ENCODE data around the gene GPHB5. TPM values are rescaled to one million over a fixed set of nuclear protein-coding genes. Genes with fewer than 3 reads are reported as not detected.

GPHB5 gene
- total RNA-seq (2014; rRNA removed; shearing (Covaris generic); ENCODE audit: low replicate concordance) = not detected in 2 replicates

GRCh38 chr14:63318835-63319234, at the start of gene GPHB5:
Gene GPHB5, minus strand, starts transcription at chr14:63318935. Its CDS starts 1,086 bp downstream, at chr14:63317849.
- no peaks in the 10 kb centered on the region for H3K36me3 ChIP-seq (ENCODE audit: insufficient read depth, low read length)
- DNase-seq = no peak
- no peaks in the 10 kb centered on the region for H3K4me1 ChIP-seq (ENCODE audit: low read length)
- H3K4me3 ChIP-seq (ENCODE audit: low read length) = no peak within 1 kb of the TSS
- H3K27me3 ChIP-seq (ENCODE audit: low read length) = no peaks in the 10 kb centered on the region; the same call in 1 of the 2 replicates
- H4K20me1 ChIP-seq (ENCODE audit: insufficient read depth, low read depth, low read length) = no peaks in the 10 kb centered on the region
- H2AFZ ChIP-seq (ENCODE audit: low read length) = no peak within 1 kb of the TSS
- H3K9me2 ChIP-seq (replicated peaks; ENCODE audit: insufficient read depth, low read length) = no peaks in the 10 kb centered on the region
- no peaks in the 10 kb centered on the region for H3K9me3 ChIP-seq (ENCODE audit: low read length)
- H3K4me2 ChIP-seq (ENCODE audit: low read depth, low read length, poor library complexity, severe bottlenecking) = no peak within 1 kb of the TSS
- H3K9ac ChIP-seq (ENCODE audit: low read length) = no peak within 1 kb of the TSS
- no peak within 1 kb of the TSS for H3K27ac ChIP-seq (ENCODE audit: low read length)
- no peaks in the 10 kb centered on the region for H3K79me2 ChIP-seq (ENCODE audit: low read length)

GRCh38 chr14:63367742-63368364, 49.1 kb upstream of the GPHB5 start:
- Histone ChIP-seq H3K4me2 (ENCODE audit: low read depth, low read length, poor library complexity, severe bottlenecking) (no peak overlapping the region), H3K36me3 (ENCODE audit: insufficient read depth, low read length) (peaks cover 7% of the 10 kb centered on the region; the same call in 1 of the 2 replicates), H3K27ac (ENCODE audit: low read length) (no peak overlapping the region), H3K9me3 (ENCODE audit: low read length) (peaks cover 4% of the 10 kb centered on the region; the same call in 1 of the 2 replicates), H3K9me2 (replicated peaks; ENCODE audit: insufficient read depth, low read length) (no peaks in the 10 kb centered on the region), H3K4me3 (ENCODE audit: low read length) (no peak overlapping the region), H2AFZ (ENCODE audit: low read length) (no peak overlapping the region), H3K9ac (ENCODE audit: low read length) (no peak overlapping the region), H3K27me3 (ENCODE audit: low read length) (no peaks in the 10 kb centered on the region), H3K79me2 (ENCODE audit: low read length) (no peaks in the 10 kb centered on the region), H4K20me1 (ENCODE audit: insufficient read depth, low read depth, low read length) (no peaks in the 10 kb centered on the region), H3K4me1 (ENCODE audit: low read length) (no peaks in the 10 kb centered on the region)
- DNase-seq = no peak

DNA sequence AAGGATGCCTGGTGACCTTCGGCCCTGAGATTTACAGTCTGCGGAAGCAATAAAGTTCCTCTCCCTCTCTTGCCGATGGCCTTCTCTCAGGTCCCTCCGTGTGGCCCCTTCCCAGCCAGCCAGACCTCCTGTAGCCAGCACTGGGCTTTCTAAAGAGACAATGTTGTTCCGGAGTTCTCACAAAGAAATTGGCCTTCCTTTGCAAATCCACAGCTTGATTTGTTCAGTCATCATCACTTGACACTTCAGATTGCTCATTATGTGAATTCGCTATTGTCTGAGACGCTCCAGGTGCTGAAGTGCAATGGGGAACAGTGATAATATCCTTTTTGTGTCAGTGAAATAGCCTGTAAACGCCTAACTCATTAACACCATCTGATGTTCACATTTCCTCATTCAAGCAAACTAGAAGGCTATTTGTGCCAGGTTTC, 43.7 kb upstream of the GPHB5 start:
- H2AFZ ChIP-seq (ENCODE audit: low read length) = no peak overlapping the region
- no peaks in the 10 kb centered on the region for H3K9me3 ChIP-seq (ENCODE audit: low read length)
- H3K36me3 ChIP-seq (ENCODE audit: insufficient read depth, low read length) = no peaks in the 10 kb centered on the region
- H3K4me3 ChIP-seq (ENCODE audit: low read length) = no peak overlapping the region
- no peaks in the 10 kb centered on the region for H4K20me1 ChIP-seq (ENCODE audit: insufficient read depth, low read depth, low read length)
- H3K79me2 ChIP-seq (ENCODE audit: low read length) = no peaks in the 10 kb centered on the region
- no peak overlapping the region for H3K9ac ChIP-seq (ENCODE audit: low read length)
- H3K9me2 ChIP-seq (replicated peaks; ENCODE audit: insufficient read depth, low read length) = no peaks in the 10 kb centered on the region
- H3K4me1 ChIP-seq (ENCODE audit: low read length) = no peaks in the 10 kb centered on the region
- no peaks in the 10 kb centered on the region for H3K27me3 ChIP-seq (ENCODE audit: low read length)
- H3K4me2 ChIP-seq (ENCODE audit: low read depth, low read length, poor library complexity, severe bottlenecking) = no peak overlapping the region
- no peak for DNase-seq
- no peak overlapping the region for H3K27ac ChIP-seq (ENCODE audit: low read length)

DNA sequence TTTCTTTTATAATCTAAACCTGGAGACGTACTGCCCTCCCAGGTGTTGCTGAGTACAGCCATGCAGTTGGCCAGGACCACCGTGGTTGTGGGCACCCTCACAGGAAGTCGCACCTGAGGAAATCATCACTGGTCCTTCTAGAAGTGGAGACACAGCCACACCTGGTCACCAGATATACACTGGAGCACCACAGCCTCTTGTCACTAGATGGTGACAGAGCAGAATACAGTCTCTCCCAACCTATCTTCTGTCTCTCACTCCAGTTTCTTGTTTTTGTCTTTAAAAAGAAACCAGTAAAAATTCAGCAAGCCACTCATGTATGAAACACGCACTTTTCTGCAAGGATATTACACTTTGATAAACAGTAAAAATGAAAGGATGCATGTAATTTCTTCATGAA, 43.1 kb upstream of the GPHB5 start:
- H3K4me1 ChIP-seq (ENCODE audit: low read length) = no peaks in the 10 kb centered on the region
- H3K27me3 ChIP-seq (ENCODE audit: low read length) = no peaks in the 10 kb centered on the region
- H2AFZ ChIP-seq (ENCODE audit: low read length) = no peak overlapping the region
- no peak overlapping the region for H3K4me3 ChIP-seq (ENCODE audit: low read length)
- H3K9me3 ChIP-seq (ENCODE audit: low read length) = no peaks in the 10 kb centered on the region
- H4K20me1 ChIP-seq (ENCODE audit: insufficient read depth, low read depth, low read length) = no peaks in the 10 kb centered on the region
- H3K36me3 ChIP-seq (ENCODE audit: insufficient read depth, low read length) = no peaks in the 10 kb centered on the region
- no peak for DNase-seq
- H3K9me2 ChIP-seq (replicated peaks; ENCODE audit: insufficient read depth, low read length) = no peaks in the 10 kb centered on the region
- no peaks in the 10 kb centered on the region for H3K79me2 ChIP-seq (ENCODE audit: low read length)
- H3K4me2 ChIP-seq (ENCODE audit: low read depth, low read length, poor library complexity, severe bottlenecking) = no peak overlapping the region
- no peak overlapping the region for H3K9ac ChIP-seq (ENCODE audit: low read length)
- H3K27ac ChIP-seq (ENCODE audit: low read length) = no peak overlapping the region

- Histone ChIP-seq H3K9me3 (ENCODE audit: low read length) (no peaks in the 10 kb centered on the region), H3K79me2 (ENCODE audit: low read length) (no peaks in the 10 kb centered on the region), H3K36me3 (ENCODE audit: insufficient read depth, low read length) (no peaks in the 10 kb centered on the region), H3K4me1 (ENCODE audit: low read length) (no peaks in the 10 kb centered on the region), H4K20me1 (ENCODE audit: insufficient read depth, low read depth, low read length) (no peaks in the 10 kb centered on the region), H3K4me3 (ENCODE audit: low read length) (no peak overlapping the region), H3K27ac (ENCODE audit: low read length) (no peak overlapping the region), H3K27me3 (ENCODE audit: low read length) (no peaks in the 10 kb centered on the region), H2AFZ (ENCODE audit: low read length) (no peak overlapping the region), H3K9me2 (replicated peaks; ENCODE audit: insufficient read depth, low read length) (no peaks in the 10 kb centered on the region), H3K4me2 (ENCODE audit: low read depth, low read length, poor library complexity, severe bottlenecking) (no peak overlapping the region), H3K9ac (ENCODE audit: low read length) (no peak overlapping the region)
- no peak for DNase-seq
These were observed 39.1 kb upstream of the GPHB5 start for GRCh38 chr14:63357841-63358240.

DNA sequence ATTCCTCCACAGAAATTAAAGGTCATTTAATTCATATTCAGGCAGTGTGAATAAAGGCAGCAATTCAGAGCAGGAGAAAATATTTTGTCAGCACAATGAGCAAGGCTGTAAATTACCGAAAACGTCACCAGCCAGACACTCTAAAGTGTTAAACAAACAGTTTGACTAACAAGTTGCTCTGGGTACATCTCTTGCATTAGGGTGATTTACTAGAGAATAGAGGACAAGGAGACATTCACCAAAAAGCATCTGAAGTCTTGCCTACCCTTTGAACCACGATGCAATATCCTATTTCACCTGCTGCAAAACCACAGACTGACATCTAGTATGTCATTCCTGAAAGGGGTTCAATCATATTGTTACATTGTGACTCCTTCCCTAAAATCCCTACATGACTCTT, 27.1 kb upstream of the GPHB5 start:
- DNase-seq = no peak

DNA sequence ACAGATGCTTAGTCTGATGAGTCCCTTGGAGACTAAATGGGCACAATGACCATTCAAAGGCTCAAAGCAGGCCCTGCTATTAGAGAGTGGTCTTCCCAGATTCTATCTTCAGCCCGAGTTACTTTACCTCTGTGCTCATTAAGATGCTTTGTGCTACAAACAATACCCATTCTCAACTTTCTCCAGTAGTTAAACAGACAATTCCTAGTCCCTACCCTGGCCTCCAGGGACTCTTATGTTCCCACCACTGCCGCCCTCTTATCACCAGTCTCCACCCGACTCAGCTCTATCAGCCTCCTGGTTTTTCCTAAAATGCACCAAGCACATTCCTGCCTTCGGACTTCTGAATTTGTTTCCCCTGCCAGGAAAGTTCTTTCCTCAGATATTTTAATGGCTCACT, 25.6 kb upstream of the GPHB5 start:
- Histone ChIP-seq H3K36me3 (ENCODE audit: insufficient read depth, low read length) (no peaks in the 10 kb centered on the region), H3K79me2 (ENCODE audit: low read length) (no peaks in the 10 kb centered on the region), H3K9me3 (ENCODE audit: low read length) (no peaks in the 10 kb centered on the region), H3K27me3 (ENCODE audit: low read length) (no peaks in the 10 kb centered on the region), H3K4me2 (ENCODE audit: low read depth, low read length, poor library complexity, severe bottlenecking) (no peak overlapping the region), H3K27ac (ENCODE audit: low read length) (no peak overlapping the region), H2AFZ (ENCODE audit: low read length) (no peak overlapping the region), H4K20me1 (ENCODE audit: insufficient read depth, low read depth, low read length) (no peaks in the 10 kb centered on the region), H3K4me1 (ENCODE audit: low read length) (no peaks in the 10 kb centered on the region), H3K9me2 (replicated peaks; ENCODE audit: insufficient read depth, low read length) (no peaks in the 10 kb centered on the region), H3K9ac (ENCODE audit: low read length) (no peak overlapping the region), H3K4me3 (ENCODE audit: low read length) (no peak overlapping the region)
- DNase-seq = no peak

More for the DNA sequence above, 27.1 kb upstream of the GPHB5 start:
- Histone ChIP-seq H3K9ac (ENCODE audit: low read length) (no peak overlapping the region), H3K36me3 (ENCODE audit: insufficient read depth, low read length) (no peaks in the 10 kb centered on the region), H4K20me1 (ENCODE audit: insufficient read depth, low read depth, low read length) (no peaks in the 10 kb centered on the region), H3K9me2 (replicated peaks; ENCODE audit: insufficient read depth, low read length) (no peaks in the 10 kb centered on the region), H3K79me2 (ENCODE audit: low read length) (no peaks in the 10 kb centered on the region), H3K4me2 (ENCODE audit: low read depth, low read length, poor library complexity, severe bottlenecking) (no peak overlapping the region), H2AFZ (ENCODE audit: low read length) (no peak overlapping the region), H3K4me1 (ENCODE audit: low read length) (no peaks in the 10 kb centered on the region), H3K27ac (ENCODE audit: low read length) (no peak overlapping the region), H3K4me3 (ENCODE audit: low read length) (no peak overlapping the region), H3K9me3 (ENCODE audit: low read length) (no peaks in the 10 kb centered on the region), H3K27me3 (ENCODE audit: low read length) (no peaks in the 10 kb centered on the region)

- H3K4me1 ChIP-seq (ENCODE audit: low read length) = no peaks in the 10 kb centered on the region
- no peaks in the 10 kb centered on the region for H4K20me1 ChIP-seq (ENCODE audit: insufficient read depth, low read depth, low read length)
- H3K9me2 ChIP-seq (replicated peaks; ENCODE audit: insufficient read depth, low read length) = no peaks in the 10 kb centered on the region
- H3K9ac ChIP-seq (ENCODE audit: low read length) = no peak overlapping the region
- H3K4me3 ChIP-seq (ENCODE audit: low read length) = no peak overlapping the region
- no peaks in the 10 kb centered on the region for H3K9me3 ChIP-seq (ENCODE audit: low read length)
- H3K27ac ChIP-seq (ENCODE audit: low read length) = no peak overlapping the region
- H3K36me3 ChIP-seq (ENCODE audit: insufficient read depth, low read length) = no peaks in the 10 kb centered on the region
- no peak overlapping the region for H3K4me2 ChIP-seq (ENCODE audit: low read depth, low read length, poor library complexity, severe bottlenecking)
- DNase-seq = no peak
- no peak overlapping the region for H2AFZ ChIP-seq (ENCODE audit: low read length)
- H3K27me3 ChIP-seq (ENCODE audit: low read length) = no peaks in the 10 kb centered on the region
- no peaks in the 10 kb centered on the region for H3K79me2 ChIP-seq (ENCODE audit: low read length)
These were observed 25.1 kb upstream of the GPHB5 start for GRCh38 chr14:63343878-63344277.
